Measurements from ENCODE around the gene HSPBP1. TPM values are rescaled to one million over a fixed set of nuclear protein-coding genes. Genes with fewer than 3 reads are reported as not detected.

HSPBP1 gene
- total and polyA plus RNA-seq, 2 donors (not counting 3 experiments of a cell fraction or from before 2014, with no cell fraction given), result 30.4 to 47.5 TPM

- H3K4me1 ChIP-seq (ENCODE audit: control insufficient read depth, extremely low read depth, insufficient read depth, low read length), result peaks cover 57% of the 10 kb centered on the region
- dilution Hi-C loops (cut with MboI; ENCODE audit: extremely low pct_ligation_motif_present, low sequenced_read_pairs), result no loop called here
- ChIA-PET CTCF (interaction anchor here (1.0 to 1.1 kb wide), 2 partner anchors 10 to 161 kb away, joined by 3 read pairs; no protein-coding TSS in a partner anchor), POLR2A (interaction anchor here (0.7 kb wide), 1 partner anchor 341 kb away, joined by 7 read pairs; no protein-coding TSS in a partner anchor)
- no peaks in the 10 kb centered on the region for H3K9me3 ChIP-seq (replicated peaks; ENCODE audit: control insufficient read depth, insufficient read depth, low read length)
- intact Hi-C loops (cut with micrococcal nuclease), result loop anchor here (10.0 kb wide), 1 partner anchor 348 kb away; the partner anchor contains the start of genes ZNF524 and ZNF865
- H3K9me1 ChIP-seq (replicated peaks; ENCODE audit: control insufficient read depth, extremely low read depth, insufficient read depth, low read length), result no peaks in the 10 kb centered on the region
- no peaks in the 10 kb centered on the region for H4K20me1 ChIP-seq (replicated peaks; ENCODE audit: control insufficient read depth, extremely low read depth, insufficient read depth, low read length)
- peak overlapping the region; percentile 39 for H3K4me2 ChIP-seq (ENCODE audit: insufficient read depth, low read length)
- peaks cover 66% of the 10 kb centered on the region for H3K79me2 ChIP-seq (ENCODE audit: control insufficient read depth, insufficient read depth, low read length)
- H3K36me3 ChIP-seq (ENCODE audit: control insufficient read depth in 2 of 2, extremely low read depth in 1 of 2, insufficient read depth in 2 of 2, low read length in 2 of 2), result no peaks in the 10 kb centered on the region
- H3K27ac ChIP-seq (ENCODE audit: insufficient read depth, low read depth, low read length), result no peak overlapping the region
- FAIRE-seq, result peak; percentile 58
- H3K27me3 ChIP-seq (ENCODE audit: control insufficient read depth in 2 of 2, insufficient read depth in 2 of 2, low read length in 2 of 2), result no peaks in the 10 kb centered on the region
- no peak overlapping the region for H3K9ac ChIP-seq (replicated peaks; ENCODE audit: extremely low read depth, insufficient read depth, low read length)
- TF ChIP-seq EZH2 (IDR thresholded peaks at IDR 0.05; ENCODE audit: borderline replicate concordance, low read depth, low read length, severe bottlenecking), result no peak
- TF ChIP-seq MYC (IDR thresholded peaks at IDR 0.05; ENCODE audit: low read depth, low read length), result no peak
- TF ChIP-seq GATA2 (IDR thresholded peaks at IDR 0.05; ENCODE audit: insufficient read depth, insufficient read length, low read depth, low read length), result no peak
- TF ChIP-seq POLR2A (IDR thresholded peaks at IDR 0.05; ENCODE audit: low read depth, low read length), result no peak
- TF ChIP-seq JUN (IDR thresholded peaks at IDR 0.05; ENCODE audit: borderline replicate concordance, insufficient read depth, insufficient read length, low read depth), result no peak
- no peak for TF ChIP-seq CTCF (IDR thresholded peaks at IDR 0.05; ENCODE audit: extremely low read depth in 1 of 2, insufficient read depth in 1 of 2, low read depth in 1 of 2, low read length in 2 of 2)
- TF ChIP-seq MAX (IDR thresholded peaks at IDR 0.05; ENCODE audit: insufficient read depth, insufficient read length), result no peak
- TF ChIP-seq FOS (IDR thresholded peaks at IDR 0.05; ENCODE audit: borderline replicate concordance, insufficient read depth, low read length), result no peak
- TF ChIP-seq POLR2AphosphoS5 (IDR thresholded peaks at IDR 0.05; ENCODE audit: insufficient read depth, low read depth, low read length), result no peak
- peak overlapping the region in 2 of 3 experiments; percentile 73 to 87 for H3K4me3 ChIP-seq (replicated peaks in 1 of 3; ENCODE audit: insufficient read depth in 1 of 3, low read depth in 1 of 3, low read length in 3 of 3)
- DNase-seq (ENCODE audit: low read depth, low spot score), result no peak
- BruUV-seq (replicated peaks), result no TSS peak
- no peak overlapping the region for H2AFZ ChIP-seq (ENCODE audit: low read depth, low read length)
Measured at GRCh38 chr19:55256562-55257460, 23.1 kb downstream of the HSPBP1 start.
